Hepatic stellate cell (primary cell): ENCODE measurements around the gene SNTB2.
"Not testable (repeated sequence)": the region's sequence is repeated elsewhere in the genome, so short reads cannot be mapped to it uniquely, and the experiment has no call there.

Experiments
- DNase-seq: peaks from one replicate; pipeline ENCODE4 v3.0.0; 2011; ENCODE audit warnings: low spot score

The SNTB2 gene

GRCh38 chr16:69286941-69287713 lies 100.2 kb downstream of the SNTB2 start:
- peak; percentile 22 for DNase-seq

GRCh38 chr16:69291657-69292056 lies 104.7 kb downstream of the SNTB2 start:
- not testable (repeated sequence) for DNase-seq

- DNase-seq = no peak
These were observed 106.4 kb downstream of the SNTB2 start for GRCh38 chr16:69293401-69293800.

GRCh38 chr16:69294051-69294450 lies 107.1 kb downstream of the SNTB2 start:
- no peak for DNase-seq

- not testable (repeated sequence) for DNase-seq
These were observed 109.8 kb downstream of the SNTB2 start for GRCh38 chr16:69296771-69297170.

GRCh38 chr16:69298261-69298660 lies 111.3 kb downstream of the SNTB2 start:
- no peak for DNase-seq

GRCh38 chr16:69301187-69301586 lies 114.2 kb downstream of the SNTB2 start:
- no peak for DNase-seq

GRCh38 chr16:69301861-69302260 lies 114.9 kb downstream of the SNTB2 start:
- DNase-seq = no peak

GRCh38 chr16:69302301-69302700 lies 115.3 kb downstream of the SNTB2 start:
- DNase-seq = no peak

- DNase-seq = no peak
These were observed 119.1 kb downstream of the SNTB2 start for GRCh38 chr16:69306031-69306430.

GRCh38 chr16:69307091-69307490 lies 120.1 kb downstream of the SNTB2 start:
- no peak for DNase-seq

- DNase-seq = no peak
These were observed 120.9 kb downstream of the SNTB2 start for GRCh38 chr16:69307856-69308255.

GRCh38 chr16:69309316-69309715 lies 122.4 kb downstream of the SNTB2 start:
- DNase-seq = no peak

GRCh38 chr16:69310653-69311532 lies 123.9 kb downstream of the SNTB2 start, which contains the start of gene VPS4A:
Gene VPS4A (plus strand): TSS chr16:69311350. CDS start chr16:69311512, 162 bp downstream.
- DNase-seq = peak; percentile 96

- peak; percentile 55 for DNase-seq
These were observed 124.8 kb downstream of the SNTB2 start for GRCh38 chr16:69311533-69312387.

- DNase-seq = no peak
These were observed 126.5 kb downstream of the SNTB2 start for GRCh38 chr16:69313469-69313868.

- DNase-seq = no peak
These were observed 127.6 kb downstream of the SNTB2 start for GRCh38 chr16:69314534-69314933.

- DNase-seq = no peak
These were observed 128.7 kb downstream of the SNTB2 start for GRCh38 chr16:69315486-69316311.

- DNase-seq = no peak
These were observed 129.7 kb downstream of the SNTB2 start for GRCh38 chr16:69316595-69317034.

- DNase-seq = no peak
These were observed 131.4 kb downstream of the SNTB2 start for GRCh38 chr16:69318177-69318910.
